Measurements from ENCODE around the gene SLC25A51.
A peak's percentile ranks its signal among the peaks of the same experiment; 100 is the strongest.

SLC25A51 gene

GRCh38 chr9:37903647-37904444 is at the start of gene SLC25A51:
Gene SLC25A51, minus strand, starts transcription at chr9:37904127. Its CDS starts 15,577 bp downstream, at chr9:37888550.
- DNase-seq, result peak; percentile 80

- DNase-seq, result no peak
Measured at GRCh38 chr9:37953206-37953774, 49.4 kb upstream of the SLC25A51 start.

- DNase-seq, result no peak
Measured at GRCh38 chr9:37952731-37953130, 48.8 kb upstream of the SLC25A51 start.

DNA sequence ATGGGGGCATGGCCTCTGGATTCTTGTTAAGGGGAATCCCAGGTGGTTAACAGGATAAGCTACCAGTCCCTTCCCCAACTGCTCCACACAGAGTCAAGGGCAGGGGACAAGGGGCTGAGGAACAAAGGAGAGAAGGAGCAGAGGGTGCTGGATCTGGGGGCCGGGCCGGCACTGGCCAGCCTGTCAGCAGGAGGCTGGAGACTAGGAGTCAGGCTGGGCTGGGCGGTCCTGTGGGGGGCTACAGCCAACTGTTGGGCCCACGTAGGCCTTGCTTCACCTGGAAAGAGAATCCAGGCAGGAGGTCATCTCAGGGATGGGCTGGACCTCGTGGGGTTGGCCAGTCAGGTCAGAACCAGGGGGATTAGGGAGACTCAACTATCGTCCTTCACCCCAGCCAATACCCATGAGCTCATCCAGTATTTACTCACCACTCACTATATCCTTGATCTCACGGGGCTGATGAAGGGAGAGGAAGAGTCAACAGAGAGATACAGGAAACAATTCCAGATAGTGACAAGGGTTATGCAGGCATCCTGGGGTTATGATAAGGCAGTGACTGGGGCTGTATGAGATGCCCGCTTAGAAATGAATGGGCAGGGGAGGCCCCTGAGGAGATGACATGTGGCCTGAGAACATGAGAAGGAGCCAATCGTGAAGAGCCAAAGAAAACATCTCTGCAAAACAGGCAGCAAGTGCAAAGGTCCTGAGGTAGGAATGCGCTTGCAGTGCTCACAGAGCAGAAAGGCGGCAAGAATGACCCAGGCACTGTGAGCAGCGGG is 47.9 kb upstream of the SLC25A51 start:
- DNase-seq, result no peak

GRCh38 chr9:37950561-37950960 is 46.6 kb upstream of the SLC25A51 start:
- DNase-seq, result no peak

DNA sequence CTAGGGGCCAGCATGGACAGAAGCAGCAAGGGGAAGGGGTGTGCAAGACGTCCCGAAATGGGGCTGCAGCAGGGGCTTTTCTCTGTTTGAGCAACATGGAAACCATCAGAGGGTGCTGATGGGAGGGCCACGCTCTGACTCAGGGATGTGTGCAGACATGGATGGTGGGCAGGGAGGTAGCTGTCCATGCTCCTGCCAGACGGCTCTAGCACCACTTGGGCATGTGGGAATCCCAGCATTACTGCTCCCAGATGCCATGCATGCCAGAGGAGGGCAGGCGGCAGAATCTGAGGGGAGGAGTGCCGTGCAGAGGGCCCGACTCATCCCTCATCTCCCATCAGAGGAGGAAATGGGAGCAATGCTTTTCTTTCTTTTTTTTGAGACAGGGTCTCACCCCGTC is 45.6 kb upstream of the SLC25A51 start:
- DNase-seq, result no peak

DNA sequence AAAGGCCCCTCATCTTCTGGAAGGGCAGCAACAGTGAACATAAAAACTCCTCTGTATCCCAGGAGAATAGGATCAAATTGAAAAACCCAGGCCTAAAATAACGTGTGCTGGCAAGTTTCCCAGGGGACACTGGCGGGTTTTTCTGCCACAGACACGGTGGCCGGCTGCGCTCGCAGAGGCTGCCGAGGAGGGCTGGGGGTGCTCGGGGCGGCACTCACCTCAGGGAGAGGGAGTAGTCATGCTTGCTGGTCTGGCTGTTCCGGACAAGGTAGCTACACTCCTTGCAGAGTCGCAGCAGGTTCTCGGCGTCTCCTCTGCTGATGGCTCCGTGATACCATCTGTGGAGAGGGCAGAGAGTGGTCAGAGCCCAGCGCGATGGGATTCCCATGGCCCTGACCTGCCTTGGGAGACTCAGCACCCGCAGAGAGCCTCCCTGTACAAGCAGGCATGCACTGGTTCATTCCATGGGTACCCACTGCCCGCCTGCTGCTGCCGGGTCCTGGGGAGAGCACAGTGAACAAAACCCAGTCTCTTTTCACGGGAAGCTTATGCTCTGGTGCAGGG is 44.6 kb upstream of the SLC25A51 start:
- no peak for DNase-seq

GRCh38 chr9:37947977-37948376 is 44.0 kb upstream of the SLC25A51 start:
- no peak for DNase-seq

- no peak for DNase-seq
Measured at GRCh38 chr9:37947471-37947870, 43.5 kb upstream of the SLC25A51 start.

DNA sequence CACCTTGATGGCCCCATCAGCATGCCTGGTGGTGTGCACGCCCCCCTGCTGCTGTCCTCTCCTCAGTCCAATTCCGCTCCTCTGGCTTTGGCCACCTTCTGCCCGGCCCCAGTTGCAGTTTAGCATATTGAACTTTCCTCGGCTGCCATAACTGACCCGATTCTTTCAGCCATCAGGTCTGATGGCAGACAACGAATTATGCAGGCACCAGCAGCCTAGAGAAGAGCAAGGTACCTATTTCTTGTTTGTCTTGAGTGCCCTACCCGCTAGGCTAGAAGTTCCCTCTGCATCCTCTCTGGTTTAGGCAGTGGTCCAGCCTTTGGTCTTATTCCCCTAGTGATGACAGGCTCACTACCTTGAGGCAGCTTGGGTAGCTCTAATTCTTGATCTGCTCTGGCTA is 43.0 kb upstream of the SLC25A51 start:
- DNase-seq, result no peak

DNA sequence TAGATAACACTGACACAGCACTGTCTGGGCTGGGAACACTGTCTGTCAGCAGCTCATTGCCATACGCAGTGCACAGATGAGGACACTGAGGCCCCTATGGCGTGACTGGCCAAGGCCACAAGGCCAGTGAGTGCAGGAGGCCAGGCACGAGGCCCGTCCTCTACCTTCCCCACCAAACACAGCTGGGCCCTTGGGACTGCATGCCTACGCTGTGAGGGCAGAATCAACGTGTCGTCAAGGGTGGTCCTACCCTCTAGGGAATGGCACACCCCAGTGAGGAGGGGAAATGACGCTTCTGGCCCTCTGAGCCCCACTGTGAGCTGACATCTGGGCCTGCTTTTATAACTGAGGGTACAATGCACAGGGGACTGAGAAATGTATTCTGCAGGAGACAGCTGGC is 42.1 kb upstream of the SLC25A51 start:
- DNase-seq, result no peak

DNA sequence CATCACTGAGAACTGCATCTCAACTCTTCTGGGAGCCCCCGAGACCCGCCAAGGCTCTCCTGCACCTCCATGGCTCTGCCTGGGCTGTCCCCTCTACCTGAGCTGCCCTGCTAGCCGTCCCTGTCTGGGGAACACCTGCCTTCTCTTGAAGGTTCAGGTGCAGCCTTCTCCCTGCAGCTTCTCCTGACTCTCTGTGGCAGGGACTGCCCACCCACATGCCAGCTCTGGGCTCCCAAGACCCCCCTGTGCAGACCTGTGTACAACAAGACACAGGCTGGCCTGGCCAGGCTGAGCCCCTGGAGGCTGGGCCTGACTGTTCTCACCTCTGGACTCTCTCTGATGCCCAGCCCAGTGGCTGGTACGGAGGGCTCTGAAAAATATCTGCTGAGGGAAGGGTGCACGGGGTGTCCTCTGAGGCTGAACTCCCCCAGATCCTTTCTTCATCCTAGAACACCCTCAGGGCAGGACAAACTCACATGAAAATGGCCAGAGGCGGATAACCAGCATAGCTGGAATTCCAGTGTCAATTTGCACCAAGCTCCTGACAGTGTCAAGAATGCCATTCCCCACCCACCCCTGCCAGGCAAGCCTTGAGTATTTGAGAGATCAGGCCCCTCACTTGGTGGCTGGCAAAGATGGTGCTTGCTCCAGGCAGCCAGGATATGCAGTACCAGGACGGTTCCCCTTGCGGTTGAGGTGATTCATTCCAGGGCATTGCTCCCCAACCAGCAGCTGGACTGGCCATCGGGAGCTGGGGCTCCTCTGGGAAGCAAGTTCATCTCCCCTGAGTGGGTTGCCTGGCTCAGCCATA is 40.9 kb upstream of the SLC25A51 start:
- DNase-seq, result no peak

- DNase-seq, result no peak
Measured at GRCh38 chr9:37944266-37944650, 40.3 kb upstream of the SLC25A51 start.

- DNase-seq, result no peak
Measured at GRCh38 chr9:37943345-37944265, 39.7 kb upstream of the SLC25A51 start.

- DNase-seq, result no peak
Measured at GRCh38 chr9:37942621-37943344, 38.9 kb upstream of the SLC25A51 start.

- no peak for DNase-seq
Measured at GRCh38 chr9:37941253-37941652, 37.3 kb upstream of the SLC25A51 start.

DNA sequence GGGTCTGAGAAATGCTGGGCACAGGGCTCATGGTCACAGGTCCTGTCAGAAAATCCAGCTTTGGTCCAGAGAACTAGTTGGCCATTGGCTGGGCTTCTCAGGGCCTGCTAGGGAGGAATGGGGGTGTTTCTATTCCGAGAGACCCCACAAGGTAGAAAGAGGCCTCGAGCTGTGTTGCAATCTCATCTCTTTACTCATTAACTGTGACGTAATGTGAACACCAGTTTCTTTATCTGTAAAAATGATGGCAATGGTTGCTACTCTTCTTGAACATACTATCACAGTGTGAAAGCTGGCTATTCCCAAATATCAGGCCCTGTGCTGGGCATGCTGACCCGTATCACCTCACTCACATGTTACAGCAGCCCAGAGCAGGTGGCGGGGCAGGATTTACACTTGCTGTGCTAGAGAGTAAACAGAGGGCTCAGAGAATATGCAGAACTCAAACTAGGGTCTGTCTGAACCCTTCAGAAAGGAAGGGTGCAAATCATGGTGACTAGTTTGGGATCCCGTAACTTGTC is 35.7 kb upstream of the SLC25A51 start:
- no peak for DNase-seq

DNA sequence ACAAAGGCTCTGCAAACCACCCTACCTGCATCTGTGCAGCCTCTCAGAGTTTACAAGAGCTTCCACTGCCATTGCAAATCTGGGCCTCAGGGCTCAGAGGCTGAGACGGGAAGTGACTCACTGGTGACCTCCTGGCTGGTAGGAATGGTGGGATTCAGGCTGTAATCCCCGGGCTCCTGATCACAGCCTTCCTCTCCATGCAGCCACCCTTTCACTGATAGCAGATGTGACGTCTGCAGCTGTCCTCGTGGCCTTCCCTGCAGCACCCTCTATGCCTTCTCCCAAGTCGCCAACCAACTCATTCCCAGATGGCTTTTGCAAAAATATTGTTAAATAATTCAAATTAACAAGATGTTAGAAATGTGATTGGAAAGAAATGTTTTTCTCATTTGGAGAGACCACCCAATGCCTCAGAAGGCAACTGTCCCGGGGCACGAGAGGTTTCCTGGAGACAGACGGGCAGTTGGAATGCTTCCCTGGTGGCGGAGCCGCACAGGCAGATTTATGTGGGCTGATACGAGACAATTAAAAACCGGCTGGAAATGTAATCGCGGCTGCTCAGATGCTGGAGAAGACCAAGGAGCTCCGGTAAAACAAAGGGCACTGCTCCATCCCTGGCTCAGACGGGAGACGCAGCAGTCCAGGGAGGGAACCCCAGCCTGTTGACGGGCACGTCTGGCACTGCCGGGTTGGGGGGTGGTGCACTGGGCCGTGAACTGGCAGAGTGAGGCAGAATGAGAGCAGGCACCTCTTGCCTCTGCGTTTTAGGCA is 34.4 kb upstream of the SLC25A51 start:
- no peak for DNase-seq

DNA sequence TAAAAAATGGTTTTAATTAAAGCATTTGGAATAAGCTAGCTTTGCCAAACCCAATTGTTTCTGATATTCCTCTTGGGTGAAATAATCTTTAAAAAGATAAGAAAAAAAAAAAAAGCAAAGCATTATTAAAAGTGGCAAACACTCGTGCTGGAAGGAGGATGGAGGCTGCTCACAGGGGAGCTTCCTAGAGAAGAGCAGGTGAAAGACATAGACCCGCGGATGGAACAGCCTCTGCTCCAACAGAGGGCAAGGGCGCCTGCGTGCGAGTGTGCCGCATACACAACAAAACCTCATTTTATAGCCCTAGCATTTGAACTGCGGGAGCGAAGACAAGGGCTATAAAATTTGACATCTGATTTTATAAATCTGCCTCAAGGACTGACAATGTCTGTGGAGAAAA is 33.4 kb upstream of the SLC25A51 start:
- DNase-seq, result no peak

DNA sequence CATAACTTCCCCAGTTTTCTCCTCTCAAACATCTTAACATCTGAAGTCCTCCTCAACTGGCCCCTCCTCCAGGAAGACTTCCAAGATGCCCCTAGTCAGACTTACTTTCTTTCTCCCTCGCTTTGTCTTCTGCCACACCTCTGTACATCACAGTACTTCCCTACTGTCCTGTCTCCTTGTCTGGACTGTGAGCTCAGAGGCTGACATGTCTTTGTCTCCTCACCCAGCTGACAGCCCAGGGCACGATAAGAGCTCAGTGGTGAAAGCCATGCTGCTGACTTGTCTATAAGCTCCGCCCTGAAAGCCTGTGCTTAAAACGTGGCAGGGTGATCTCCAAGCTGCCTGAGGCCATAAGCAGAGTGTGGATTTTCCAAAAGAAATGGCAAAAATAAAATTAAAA is 33.0 kb upstream of the SLC25A51 start:
- DNase-seq, result no peak

All from NCI-H748 treated with DMSO at 0.1 percent for 48 hours (cell line).